Psoas muscle (tissue), 8 donors: Measurements from ENCODE around the gene POR. TPM values are rescaled to one million over a fixed set of nuclear protein-coding genes. Genes with fewer than 3 reads are reported as not detected.

ENCODE experiments used
- ATAC-seq, 4 donors: fragments of 200-7000 bp; cut with Tn5 transposase; one replicate each; pipeline ENCODE4 v1.9.1; 2020; ENCODE audit warnings: moderate library complexity in 3 of 4, mild to moderate bottlenecking in 2 of 4
- DNase-seq, 2 donors: peaks; one replicate each; pipeline ENCODE4 v3.0.0-alpha.2; 2020
- H3K27ac ChIP-seq: fragments of 200-600 bp; one replicate; pipeline ENCODE4 v1.8.0; 2022
- H3K27me3 ChIP-seq, 3 donors: fragments of 200-600 bp in 1 of 3; one replicate each; pipeline versions ENCODE4 v1.6.1 to v1.8.0; 2013 to 2022; ENCODE audit warnings: low read length in 2 of 3, mild to moderate bottlenecking in 2 of 3, moderate library complexity in 1 of 3; ENCODE audit not compliant: insufficient read depth in 3 of 3
- H3K36me3 ChIP-seq, 2 donors: fragments of 200-600 bp in 1 of 2; one replicate each; pipeline versions ENCODE4 v1.6.1 to v1.8.0; 2013 to 2022; ENCODE audit warnings: low read depth in 1 of 2, mild to moderate bottlenecking in 1 of 2, moderate library complexity in 1 of 2; ENCODE audit not compliant: insufficient read depth in 1 of 2
- H3K4me1 ChIP-seq: fragments of 200-600 bp; one replicate; pipeline ENCODE4 v1.8.0; 2022
- H3K4me3 ChIP-seq: fragments of 200-600 bp; one replicate; pipeline ENCODE4 v1.8.0; 2022; ENCODE audit warnings: mild to moderate bottlenecking
- H3K9me3 ChIP-seq: fragments of 200-600 bp; one replicate; pipeline ENCODE4 v1.8.0; 2022
- WGBS, 3 donors: extraction: QIAGEN DNeasy Blood & Tissue Kit; methylation state at CpG; one replicate each; pipeline versions ENCODE4 v1.1.6 to v1.1.7; 2013; 5-methylcytosine and 5-hydroxymethylcytosine counted together
- intact Hi-C, 2 donors: fragments of 100-400 bp; cut with DNase I; formaldehyde crosslinking; loops; one replicate each; pipeline versions ENCODE4 v1.11.0 to v1.14.2; 2022
- polyA plus RNA-seq, 3 donors: library from polyadenylated mRNA; stranded (reverse); fragments of 200-250 nt; gene quantifications; one replicate each; pipeline ENCODE4 v1.2.3, GENCODE V29; 2013
- total RNA-seq, 4 donors: library from RNA; stranded (reverse); fragmentation: NEBNext Ultra II Directional in 2 of 4; extraction: Animal tissue kit (Norgen Biotek cat#: 25700) in 2 of 4; gene quantifications; one replicate each; pipeline versions ENCODE4 v1.2.1 to v1.2.4, GENCODE V29; 2021 to 2023
- TF ChIP-seq, protein P1 (sequence below): fragments of 200-600 bp; IDR thresholded peaks from one replicate; pipeline ENCODE4 v1.8.0; 2022; ENCODE audit warnings: antibody characterized with exemption
- donor health status: healthy with polysubstance abuse.
- donor health status: DM: no; HTN: no; CAD: no; lungs with moderate emphysema.
- donor health status: Bipolar disorder and iron deficiency.
- donor health status: healthy.
- donor health status: DM: yes; HTN: yes; CAD: no.
- donor health status: DM: no; HTN: no; CAD: no.
- donor health status: DM: no; HTN: no; CAD: no.
- donor health status: DM: yes; HTN: yes; CAD: no.

The POR gene
- total and polyA plus RNA-seq, 7 donors: 48.8 to 288 (median 138) TPM

GRCh38 chr7:75885036-75885435, 29.9 kb upstream of the POR start:
- TF ChIP-seq, protein P1, sequence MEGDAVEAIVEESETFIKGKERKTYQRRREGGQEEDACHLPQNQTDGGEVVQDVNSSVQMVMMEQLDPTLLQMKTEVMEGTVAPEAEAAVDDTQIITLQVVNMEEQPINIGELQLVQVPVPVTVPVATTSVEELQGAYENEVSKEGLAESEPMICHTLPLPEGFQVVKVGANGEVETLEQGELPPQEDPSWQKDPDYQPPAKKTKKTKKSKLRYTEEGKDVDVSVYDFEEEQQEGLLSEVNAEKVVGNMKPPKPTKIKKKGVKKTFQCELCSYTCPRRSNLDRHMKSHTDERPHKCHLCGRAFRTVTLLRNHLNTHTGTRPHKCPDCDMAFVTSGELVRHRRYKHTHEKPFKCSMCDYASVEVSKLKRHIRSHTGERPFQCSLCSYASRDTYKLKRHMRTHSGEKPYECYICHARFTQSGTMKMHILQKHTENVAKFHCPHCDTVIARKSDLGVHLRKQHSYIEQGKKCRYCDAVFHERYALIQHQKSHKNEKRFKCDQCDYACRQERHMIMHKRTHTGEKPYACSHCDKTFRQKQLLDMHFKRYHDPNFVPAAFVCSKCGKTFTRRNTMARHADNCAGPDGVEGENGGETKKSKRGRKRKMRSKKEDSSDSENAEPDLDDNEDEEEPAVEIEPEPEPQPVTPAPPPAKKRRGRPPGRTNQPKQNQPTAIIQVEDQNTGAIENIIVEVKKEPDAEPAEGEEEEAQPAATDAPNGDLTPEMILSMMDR: no peak
- H3K27ac ChIP-seq: no peak overlapping the region
- WGBS, 3 donors: 77 to 95% (median 93%) methylated on average over 3 of the region's 3 CpGs
- DNase-seq (no peak), ATAC-seq (no peak)
- H3K4me1 ChIP-seq: peaks cover 7% of the 10 kb centered on the region
- H3K9me3 ChIP-seq: no peaks in the 10 kb centered on the region
- H3K4me3 ChIP-seq: no peak overlapping the region
- intact Hi-C loops: no loop called here
- peaks cover 2 to 79% of the 10 kb centered on the region in 2 donors for H3K36me3 ChIP-seq
- no peaks in the 10 kb centered on the region for H3K27me3 ChIP-seq

- WGBS, 3 donors: 87 to 90% (median 90%) methylated on average over 13 of the region's 13 CpGs
Observed at GRCh38 chr7:75887669-75888369, 27.1 kb upstream of the POR start.

GRCh38 chr7:75888464-75889222, 26.3 kb upstream of the POR start:
- intact Hi-C loops: no loop called here
- H3K36me3 ChIP-seq: peaks cover 0 to 45% of the 10 kb centered on the region in 2 donors
- TF ChIP-seq, protein P1: no peak
- WGBS, 3 donors: 38 to 60% (median 50%) methylated on average over 23 of the region's 23 CpGs
- DNase-seq: peak; percentile 57 to 83
- peak; percentile 86 to 92 (median 92) for ATAC-seq
- no peaks in the 10 kb centered on the region for H3K9me3 ChIP-seq
- H3K27ac ChIP-seq: peak overlapping the region; percentile 63
- H3K27me3 ChIP-seq: no peaks in the 10 kb centered on the region
- peaks cover 5% of the 10 kb centered on the region for H3K4me1 ChIP-seq
- H3K4me3 ChIP-seq: peak overlapping the region; percentile 32

More at GRCh38 chr7:75887669-75888369, 27.1 kb upstream of the POR start:
- DNase-seq (no peak), ATAC-seq (peak in 2 of 4 donors; percentile 10 to 12)
- intact Hi-C loops: no loop called here
- H3K9me3 ChIP-seq: no peaks in the 10 kb centered on the region
- TF ChIP-seq, protein P1: no peak
- H3K27me3 ChIP-seq: no peaks in the 10 kb centered on the region
- H3K27ac ChIP-seq: peak overlapping the region; percentile 63
- no peak overlapping the region for H3K4me3 ChIP-seq
- peaks cover 5% of the 10 kb centered on the region for H3K4me1 ChIP-seq
- H3K36me3 ChIP-seq: peaks cover 0 to 53% of the 10 kb centered on the region in 2 donors

- Histone ChIP-seq H3K27me3 (no peaks in the 10 kb centered on the region), H3K4me3 (no peak overlapping the region), H3K4me1 (peaks cover 5% of the 10 kb centered on the region), H3K9me3 (no peaks in the 10 kb centered on the region), H3K36me3 (peaks cover 0 to 38% of the 10 kb centered on the region in 2 donors), H3K27ac (peak overlapping the region; percentile 63)
- intact Hi-C loops: no loop called here
- peak; percentile 17 to 50 (median 42) for ATAC-seq
- DNase-seq: no peak
- WGBS, 3 donors: 76 to 84% (median 78%) methylated on average over 11 of the region's 11 CpGs
- TF ChIP-seq, protein P1: no peak
Observed at GRCh38 chr7:75889223-75889825, 25.6 kb upstream of the POR start.
